Liver (tissue), 9 donors: ENCODE measurements around the gene MVB12A. TPM values are rescaled to one million over a fixed set of nuclear protein-coding genes. Genes with fewer than 3 reads are reported as not detected.

ENCODE experiments used
- DNase-seq: peaks from one replicate; pipeline ENCODE4 v3.0.0-alpha.2; 2017; ENCODE audit warnings: low spot score
- H3K27ac ChIP-seq, 2 donors: one replicate each; pipeline ENCODE4 v1.7.0; 2013; ENCODE audit warnings: inconsistent platforms in 2 of 2, low read length in 2 of 2, control low read depth in 1 of 2, low read depth in 1 of 2, mild to moderate bottlenecking in 1 of 2
- H3K27me3 ChIP-seq, 4 donors: one replicate each; pipeline versions ENCODE4 v1.6.1 to v1.7.0; 2013; ENCODE audit warnings: low read length in 3 of 4, inconsistent platforms in 1 of 4, mild to moderate bottlenecking in 1 of 4, moderate library complexity in 1 of 4; ENCODE audit not compliant: control insufficient read depth in 4 of 4, insufficient read depth in 4 of 4
- H3K36me3 ChIP-seq, 4 donors: one replicate each; pipeline versions ENCODE4 v1.6.1 to v1.7.0; 2013; ENCODE audit warnings: low read length in 3 of 4, mild to moderate bottlenecking in 3 of 4, low read depth in 1 of 4, moderate library complexity in 1 of 4; ENCODE audit not compliant: control insufficient read depth in 4 of 4, insufficient read depth in 3 of 4
- H3K4me1 ChIP-seq, 4 donors: one replicate each; pipeline versions ENCODE4 v1.6.1 to v1.7.0; 2013; ENCODE audit warnings: low read length in 3 of 4, mild to moderate bottlenecking in 3 of 4, moderate library complexity in 1 of 4; ENCODE audit not compliant: control insufficient read depth in 4 of 4, insufficient read depth in 4 of 4
- H3K4me3 ChIP-seq, 3 donors: one replicate each; pipeline versions ENCODE4 v1.6.1 to v1.7.0; 2013; ENCODE audit warnings: low read length in 3 of 3, control low read depth in 1 of 3, low read depth in 1 of 3, mild to moderate bottlenecking in 1 of 3
- H3K9ac ChIP-seq, 2 donors: one replicate each; pipeline ENCODE4 v1.7.0; 2013; ENCODE audit warnings: low read length in 2 of 2, mild to moderate bottlenecking in 2 of 2, moderate library complexity in 2 of 2, control low read depth in 1 of 2, low read depth in 1 of 2
- H3K9me3 ChIP-seq, 4 donors: one replicate each; pipeline versions ENCODE4 v1.6.1 to v1.7.0; 2013; ENCODE audit warnings: low read length in 3 of 4; ENCODE audit not compliant: control insufficient read depth in 4 of 4
- EGR1 ChIP-seq, 2 donors: IDR thresholded peaks; 2 replicates each; pipeline ENCODE4 v1.6.1; 2016 to 2018; ENCODE audit warnings: antibody characterized with exemption in 2 of 2, low read depth in 2 of 2
- FOXA1 ChIP-seq: IDR thresholded peaks from 2 replicates; pipeline ENCODE4 v1.6.1; 2016; ENCODE audit warnings: antibody characterized with exemption
- FOXA2 ChIP-seq: IDR thresholded peaks from 2 replicates; pipeline ENCODE4 v1.6.1; 2016; ENCODE audit warnings: antibody characterized with exemption
- GABPA ChIP-seq, 2 donors: IDR thresholded peaks in 1 of 2; conservative IDR thresholded peaks in 1 of 2; 2 replicates each; pipeline ENCODE4 v1.6.1; 2016; ENCODE audit warnings: antibody characterized with exemption in 2 of 2, mild to moderate bottlenecking in 1 of 2, moderate library complexity in 1 of 2
- HNF4A ChIP-seq, 2 donors: conservative IDR thresholded peaks; 2 replicates each; pipeline ENCODE4 v1.6.1; 2016; ENCODE audit warnings: antibody characterized with exemption in 2 of 2, mild to moderate bottlenecking in 2 of 2
- JUND ChIP-seq, 2 donors: IDR thresholded peaks; 2 replicates each; pipeline ENCODE4 v1.6.1; 2016; ENCODE audit warnings: antibody characterized with exemption in 2 of 2
- NR2F2 ChIP-seq: IDR thresholded peaks from 2 replicates; pipeline ENCODE4 v1.6.1; 2016; ENCODE audit warnings: antibody characterized with exemption
- RAD21 ChIP-seq, 2 donors: IDR thresholded peaks; 2 replicates each; pipeline ENCODE4 v1.6.1; 2016; ENCODE audit warnings: antibody characterized with exemption in 2 of 2, mild to moderate bottlenecking in 2 of 2
- REST ChIP-seq: IDR thresholded peaks from 2 replicates; pipeline ENCODE4 v1.6.1; 2016; ENCODE audit warnings: antibody characterized with exemption, mild to moderate bottlenecking
- RXRA ChIP-seq, 2 donors: IDR thresholded peaks; 2 replicates each; pipeline ENCODE4 v1.6.1; 2017 to 2018; ENCODE audit warnings: antibody characterized with exemption in 2 of 2, mild to moderate bottlenecking in 1 of 2
- SP1 ChIP-seq: IDR thresholded peaks from 2 replicates; pipeline ENCODE4 v1.6.1; 2018; ENCODE audit warnings: antibody characterized with exemption, mild to moderate bottlenecking
- TAF1 ChIP-seq: conservative IDR thresholded peaks from 2 replicates; pipeline ENCODE4 v1.6.1; 2016; ENCODE audit warnings: antibody characterized with exemption, mild to moderate bottlenecking
- YY1 ChIP-seq: IDR thresholded peaks from 2 replicates; pipeline ENCODE4 v1.6.1; 2016; ENCODE audit warnings: antibody characterized with exemption, mild to moderate bottlenecking
- ZBTB33 ChIP-seq: IDR thresholded peaks from 2 replicates; pipeline ENCODE4 v1.6.1; 2016; ENCODE audit warnings: antibody characterized with exemption
- WGBS: extraction: QIAGEN DNeasy Blood & Tissue Kit; methylation state at CpG from one replicate; pipeline ENCODE4 v1.1.7; 2013; 5-methylcytosine and 5-hydroxymethylcytosine counted together
- polyA plus RNA-seq, 2 donors: library from polyadenylated mRNA; stranded (reverse) in 1 of 2; unstranded in 1 of 2; fragments of 200-250 nt in 1 of 2; fragments of >200 nt in 1 of 2; fragmentation: Nextera tagmentation in 1 of 2; extraction: Ambion mirVana in 1 of 2; gene quantifications; one replicate each; pipeline versions ENCODE4 v1.2.1 to v1.2.3, GENCODE V29; 2013 to 2015
- total RNA-seq, 2 donors: library from RNA; depleted of rRNA; stranded (reverse); fragments of >200 nt; gene quantifications; one replicate each; pipeline ENCODE4 v1.2.3, GENCODE V29; 2014
- TF ChIP-seq, protein P1 (sequence below): fragments of 150-350 bp; IDR thresholded peaks from 2 replicates; pipeline ENCODE4 v1.5.1; 2017; ENCODE audit warnings: improper control_type of control experiment, low read depth, low read length; ENCODE audit not compliant: missing input control
- TF ChIP-seq, protein P2 (sequence below): IDR thresholded peaks from 2 replicates; pipeline ENCODE4 v1.6.1; 2016; ENCODE audit warnings: antibody characterized with exemption
- TF ChIP-seq, protein P3 (sequence below): IDR thresholded peaks from 2 replicates; pipeline ENCODE4 v1.6.1; 2016; ENCODE audit warnings: antibody characterized with exemption
- donor health status: healthy.
- donor health status: healthy.
- donor health status: healthy.
- donor health status: healthy.
- donor health status: healthy.

The MVB12A gene
- total and polyA plus RNA-seq, 4 donors = 9.8 to 22.8 (median 15.8) TPM

- no peak overlapping the region for H3K9ac ChIP-seq
- 94% methylated on average over 1 of the region's 1 CpG for WGBS
- peaks cover 0 to 10% (median 0%) of the 10 kb centered on the region in 4 donors for H3K4me1 ChIP-seq
- H3K4me3 ChIP-seq = no peak overlapping the region
- H3K27ac ChIP-seq = no peak overlapping the region
- H3K36me3 ChIP-seq = no peaks in the 10 kb centered on the region
- no peaks in the 10 kb centered on the region for H3K9me3 ChIP-seq
- DNase-seq = no peak
- TF ChIP-seq, protein P1, sequence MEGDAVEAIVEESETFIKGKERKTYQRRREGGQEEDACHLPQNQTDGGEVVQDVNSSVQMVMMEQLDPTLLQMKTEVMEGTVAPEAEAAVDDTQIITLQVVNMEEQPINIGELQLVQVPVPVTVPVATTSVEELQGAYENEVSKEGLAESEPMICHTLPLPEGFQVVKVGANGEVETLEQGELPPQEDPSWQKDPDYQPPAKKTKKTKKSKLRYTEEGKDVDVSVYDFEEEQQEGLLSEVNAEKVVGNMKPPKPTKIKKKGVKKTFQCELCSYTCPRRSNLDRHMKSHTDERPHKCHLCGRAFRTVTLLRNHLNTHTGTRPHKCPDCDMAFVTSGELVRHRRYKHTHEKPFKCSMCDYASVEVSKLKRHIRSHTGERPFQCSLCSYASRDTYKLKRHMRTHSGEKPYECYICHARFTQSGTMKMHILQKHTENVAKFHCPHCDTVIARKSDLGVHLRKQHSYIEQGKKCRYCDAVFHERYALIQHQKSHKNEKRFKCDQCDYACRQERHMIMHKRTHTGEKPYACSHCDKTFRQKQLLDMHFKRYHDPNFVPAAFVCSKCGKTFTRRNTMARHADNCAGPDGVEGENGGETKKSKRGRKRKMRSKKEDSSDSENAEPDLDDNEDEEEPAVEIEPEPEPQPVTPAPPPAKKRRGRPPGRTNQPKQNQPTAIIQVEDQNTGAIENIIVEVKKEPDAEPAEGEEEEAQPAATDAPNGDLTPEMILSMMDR = no peak
- TF ChIP-seq TAF1 (no peak), RXRA (IDR thresholded peaks at IDR 0.05) (no peak), NR2F2 (no peak), ZBTB33 (no peak), RAD21 (IDR thresholded peaks at IDR 0.05) (no peak), GABPA (IDR thresholded peaks at IDR 0.05 in 1 of 2, conservative IDR thresholded peaks at IDR 0.05 in 1 of 2) (no peak), JUND (IDR thresholded peaks at IDR 0.05) (no peak), FOXA1 (no peak), EGR1 (IDR thresholded peaks at IDR 0.05; ENCODE audit: low read depth in 2 of 2) (no peak), FOXA2 (no peak), REST (no peak), SP1 (no peak), YY1 (no peak), HNF4A (conservative IDR thresholded peaks at IDR 0.05) (no peak)
- TF ChIP-seq, protein P2, sequence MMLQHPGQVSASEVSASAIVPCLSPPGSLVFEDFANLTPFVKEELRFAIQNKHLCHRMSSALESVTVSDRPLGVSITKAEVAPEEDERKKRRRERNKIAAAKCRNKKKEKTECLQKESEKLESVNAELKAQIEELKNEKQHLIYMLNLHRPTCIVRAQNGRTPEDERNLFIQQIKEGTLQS = no peak
- TF ChIP-seq, protein P3, sequence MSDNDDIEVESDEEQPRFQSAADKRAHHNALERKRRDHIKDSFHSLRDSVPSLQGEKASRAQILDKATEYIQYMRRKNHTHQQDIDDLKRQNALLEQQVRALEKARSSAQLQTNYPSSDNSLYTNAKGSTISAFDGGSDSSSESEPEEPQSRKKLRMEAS = no peak
- H3K27me3 ChIP-seq = peaks cover 0 to 2% (median 0%) of the 10 kb centered on the region in 4 donors
Measured at GRCh38 chr19:17445526-17446165, 25.8 kb downstream of the MVB12A start.
